ENCODE measurements around the gene NME1.

Gene NME1

DNA sequence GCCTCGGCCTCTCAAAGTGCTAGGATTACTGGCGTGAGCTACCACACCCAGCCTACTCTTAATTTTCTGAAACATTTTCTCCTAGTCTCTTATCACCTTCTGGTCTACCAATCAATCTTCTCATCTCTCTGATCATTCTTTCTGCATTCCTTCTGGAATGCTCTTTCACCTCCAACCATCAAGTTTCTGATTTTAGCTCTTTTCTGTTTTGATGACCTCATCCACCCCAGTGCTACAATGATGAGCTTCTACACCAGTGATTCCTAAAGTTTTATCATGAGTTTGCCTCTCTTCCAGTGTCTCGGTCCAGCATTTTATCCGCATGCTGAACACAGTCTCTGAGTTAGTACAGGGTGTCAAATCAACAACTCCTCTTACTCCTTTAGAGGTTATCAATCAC is 44.4 kb downstream of the NME1 start:
- no peak for DNase-seq

DNA sequence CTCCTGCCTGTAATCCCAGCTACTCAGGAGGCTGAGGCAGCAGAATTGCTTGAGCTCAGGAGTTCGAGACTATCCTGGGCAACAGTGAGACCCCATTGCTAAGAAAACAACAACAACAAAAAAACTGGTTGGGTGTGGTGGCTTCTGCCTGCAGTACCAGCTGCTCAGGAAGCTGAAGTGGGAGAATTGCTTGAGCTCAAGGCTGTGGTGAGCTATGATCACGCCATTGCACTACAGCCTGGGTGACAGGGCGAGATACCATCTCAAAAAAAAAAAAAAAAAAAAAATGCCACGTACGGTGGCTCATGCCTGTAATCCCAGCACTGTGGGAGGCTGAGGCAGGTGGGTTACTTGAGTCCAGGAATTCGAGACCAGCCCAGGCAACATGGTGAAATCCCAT is 46.9 kb downstream of the NME1 start:
- no peak for DNase-seq

DNA sequence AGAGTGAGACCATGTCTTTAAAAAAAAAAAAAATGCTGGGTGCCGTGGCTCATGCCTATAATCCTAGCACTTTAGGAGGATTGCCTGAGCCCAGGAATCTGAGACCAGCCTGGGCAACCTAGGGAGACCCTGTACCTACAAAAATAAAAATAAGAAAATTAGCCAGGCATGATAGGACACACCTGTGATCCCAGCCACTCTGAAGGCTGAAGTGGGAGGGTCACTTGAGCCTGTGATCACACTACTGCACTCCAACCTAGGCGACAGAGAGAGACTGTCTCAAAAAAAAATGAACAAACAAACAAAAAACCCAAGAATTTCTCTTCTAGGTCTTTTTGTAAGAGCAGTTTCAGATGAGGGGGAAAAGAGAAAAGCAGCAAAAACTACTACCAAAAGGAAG is 47.5 kb downstream of the NME1 start:
- no peak for DNase-seq

DNA sequence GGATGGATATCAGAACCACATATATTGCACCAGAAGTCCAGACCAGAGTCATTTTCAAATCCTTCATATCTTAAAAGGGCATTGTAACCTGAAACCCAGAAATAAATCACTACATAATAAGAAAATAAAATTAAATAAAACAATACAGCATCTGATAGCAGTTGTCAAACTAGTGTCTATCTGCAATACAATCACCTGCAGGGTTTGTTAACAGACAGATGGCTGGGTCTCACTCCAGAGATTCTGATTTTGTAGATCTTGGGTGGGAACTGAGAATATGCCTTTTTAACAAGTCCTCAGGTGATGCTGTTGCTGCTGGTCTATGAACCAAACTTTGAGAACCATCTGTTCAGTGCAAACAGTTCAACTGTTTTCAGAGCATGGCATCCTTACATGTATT is 50.5 kb downstream of the NME1 start:
- no peak for DNase-seq
